Aorta (tissue), 5 donors: ENCODE data around the gene THRB. TPM values are rescaled to one million over a fixed set of nuclear protein-coding genes. Genes with fewer than 3 reads are reported as not detected.

ENCODE experiments used
- ATAC-seq: fragments of 200-7000 bp; cut with Tn5 transposase; one replicate; pipeline ENCODE4 v1.9.1; 2022; ENCODE audit warnings: moderate library complexity; ENCODE audit not compliant: low FRiP score
- DNase-seq, 2 donors: peaks; one replicate each; pipeline ENCODE4 v3.0.0-alpha.2; 2020
- H3K27ac ChIP-seq, 2 donors: one replicate each; pipeline ENCODE4 v1.5.1; 2013; ENCODE audit warnings: low read length in 2 of 2, mild to moderate bottlenecking in 2 of 2, moderate library complexity in 2 of 2, control low read depth in 1 of 2, inconsistent platforms in 1 of 2, low read depth in 1 of 2
- H3K27me3 ChIP-seq, 2 donors: one replicate each; pipeline ENCODE4 v1.6.1; 2013; ENCODE audit warnings: control low read depth in 1 of 2, low read length in 1 of 2, mild to moderate bottlenecking in 1 of 2, moderate library complexity in 1 of 2; ENCODE audit not compliant: insufficient read depth in 2 of 2, control insufficient read depth in 1 of 2
- H3K36me3 ChIP-seq, 2 donors: one replicate each; pipeline ENCODE4 v1.6.1; 2013; ENCODE audit warnings: control low read depth in 1 of 2, low read length in 1 of 2, mild to moderate bottlenecking in 1 of 2; ENCODE audit not compliant: insufficient read depth in 2 of 2, control insufficient read depth in 1 of 2
- H3K4me1 ChIP-seq, 2 donors: one replicate each; pipeline ENCODE4 v1.6.1; 2013; ENCODE audit warnings: low read length in 2 of 2, control low read depth in 1 of 2, mild to moderate bottlenecking in 1 of 2, moderate library complexity in 1 of 2; ENCODE audit not compliant: insufficient read depth in 2 of 2, control insufficient read depth in 1 of 2
- H3K4me3 ChIP-seq, 2 donors: one replicate each; pipeline ENCODE4 v1.5.1; 2013; ENCODE audit warnings: low read length in 2 of 2, control low read depth in 1 of 2, mild to moderate bottlenecking in 1 of 2
- H3K9me3 ChIP-seq: one replicate; pipeline ENCODE4 v1.6.1; 2013; ENCODE audit warnings: mild to moderate bottlenecking, low read length; ENCODE audit not compliant: control insufficient read depth
- WGBS, 2 donors: extraction: QIAGEN DNeasy Blood & Tissue Kit; methylation state at CpG; one replicate each; pipeline ENCODE4 v1.1.7; 2013; 5-methylcytosine and 5-hydroxymethylcytosine counted together
- intact Hi-C, 2 donors: fragments of 100-400 bp; cut with DNase I; formaldehyde crosslinking; loops; one replicate each; pipeline versions ENCODE4 v1.14.2 to v1.15.0; 2022
- polyA plus RNA-seq, 2 donors: library from polyadenylated mRNA; stranded (reverse); fragments of 200-250 nt; gene quantifications; one replicate each; pipeline ENCODE4 v1.2.3, GENCODE V29; 2013
- total RNA-seq, 2 donors: library from RNA; stranded (reverse); fragmentation: NEBNext Ultra II Directional; extraction: Animal tissue kit (Norgen Biotek cat#: 25700); gene quantifications; one replicate each; pipeline ENCODE4 v1.2.1, GENCODE V29; 2021
- donor health status: healthy with polysubstance abuse.
- donor health status: Bipolar disorder and iron deficiency.
- donor health status: DM: no; HTN: no; CAD: no.
- donor health status: DM: no; HTN: no; CAD: no.
- donor health status: DM: yes; HTN: yes; CAD: no.

The THRB gene
- total and polyA plus RNA-seq, 4 donors, result 20.2 to 77.9 (median 42.8) TPM

- H3K27me3 ChIP-seq, result no peaks in the 10 kb centered on the region
- H3K4me1 ChIP-seq, result peaks cover 0 to 4% of the 10 kb centered on the region in 2 donors
- ATAC-seq (no peak), DNase-seq (no peak)
- H3K36me3 ChIP-seq, result no peaks in the 10 kb centered on the region
- no peak overlapping the region for H3K27ac ChIP-seq
- WGBS, 2 donors, result 50 to 58% methylated on average over 2 of the region's 2 CpGs
- H3K4me3 ChIP-seq, result no peak overlapping the region
- H3K9me3 ChIP-seq, result no peaks in the 10 kb centered on the region
- intact Hi-C loops, result no loop called here
Observed at GRCh38 chr3:24526640-24527212, 32.1 kb upstream of the THRB start.

GRCh38 chr3:24525557-24525956, 30.9 kb upstream of the THRB start:
- Histone ChIP-seq H3K36me3 (no peaks in the 10 kb centered on the region), H3K27ac (no peak overlapping the region), H3K9me3 (no peaks in the 10 kb centered on the region), H3K4me3 (no peak overlapping the region), H3K27me3 (no peaks in the 10 kb centered on the region), H3K4me1 (peaks cover 0 to 4% of the 10 kb centered on the region in 2 donors)
- intact Hi-C loops, result no loop called here
- DNase-seq (no peak), ATAC-seq (no peak)
- 93 to 100% methylated on average over 1 of the region's 1 CpG for WGBS, 2 donors

- Histone ChIP-seq H3K4me3 (no peak overlapping the region), H3K27me3 (no peaks in the 10 kb centered on the region), H3K27ac (no peak overlapping the region), H3K4me1 (peaks cover 0 to 4% of the 10 kb centered on the region in 2 donors), H3K36me3 (no peaks in the 10 kb centered on the region), H3K9me3 (no peaks in the 10 kb centered on the region)
- intact Hi-C loops, result no loop called here
- DNase-seq (no peak), ATAC-seq (no peak)
- 99 to 100% methylated on average over 1 of the region's 1 CpG for WGBS, 2 donors
Observed at GRCh38 chr3:24525022-24525421, 30.4 kb upstream of the THRB start.

GRCh38 chr3:24523988-24524727, 29.5 kb upstream of the THRB start:
- DNase-seq, result no peak
- intact Hi-C loops, result no loop called here
- Histone ChIP-seq H3K36me3 (no peaks in the 10 kb centered on the region), H3K27ac (no peak overlapping the region), H3K4me1 (peaks cover 0 to 4% of the 10 kb centered on the region in 2 donors), H3K4me3 (no peak overlapping the region), H3K27me3 (no peaks in the 10 kb centered on the region), H3K9me3 (no peaks in the 10 kb centered on the region)
- no peak for ATAC-seq
- 88 to 89% methylated on average over 3 of the region's 3 CpGs for WGBS, 2 donors

GRCh38 chr3:24523215-24523614, 28.6 kb upstream of the THRB start:
- ATAC-seq, result no peak
- intact Hi-C loops, result no loop called here
- no peak overlapping the region for H3K4me3 ChIP-seq
- H3K27me3 ChIP-seq, result no peaks in the 10 kb centered on the region
- WGBS, 2 donors, result 93 to 96% methylated on average over 2 of the region's 2 CpGs
- H3K27ac ChIP-seq, result no peak overlapping the region
- H3K36me3 ChIP-seq, result no peaks in the 10 kb centered on the region
- H3K4me1 ChIP-seq, result peaks cover 0 to 4% of the 10 kb centered on the region in 2 donors
- no peak for DNase-seq
- no peaks in the 10 kb centered on the region for H3K9me3 ChIP-seq

- ATAC-seq (peak; percentile 44), DNase-seq (no peak)
- no peaks in the 10 kb centered on the region for H3K27me3 ChIP-seq
- peaks cover 0 to 4% of the 10 kb centered on the region in 2 donors for H3K4me1 ChIP-seq
- peak overlapping the region in 1 of 2 donors; percentile 27 for H3K27ac ChIP-seq
- no peaks in the 10 kb centered on the region for H3K36me3 ChIP-seq
- peak overlapping the region; percentile 38 to 82 for H3K4me3 ChIP-seq
- 37 to 42% methylated on average over 16 of the region's 16 CpGs for WGBS, 2 donors
- intact Hi-C loops, result no loop called here
- no peaks in the 10 kb centered on the region for H3K9me3 ChIP-seq
Observed at GRCh38 chr3:24522146-24522579, 27.5 kb upstream of the THRB start.

- peak overlapping the region; percentile 27 to 32 for H3K27ac ChIP-seq
- no peaks in the 10 kb centered on the region for H3K27me3 ChIP-seq
- WGBS, 2 donors, result 0 to 1% methylated on average over 54 to 79 of the region's 79 CpGs
- H3K4me3 ChIP-seq, result peak overlapping the region; percentile 38 to 82
- ATAC-seq, result peak; percentile 88
- peaks cover 0 to 4% of the 10 kb centered on the region in 2 donors for H3K4me1 ChIP-seq
- DNase-seq, result peak; percentile 77 to 86
- H3K36me3 ChIP-seq, result no peaks in the 10 kb centered on the region
- intact Hi-C loops, result no loop called here
- no peaks in the 10 kb centered on the region for H3K9me3 ChIP-seq
Observed at GRCh38 chr3:24521420-24522145, 26.9 kb upstream of the THRB start.

GRCh38 chr3:24520976-24521419, 26.3 kb upstream of the THRB start:
- 6 to 7% methylated on average over 8 of the region's 8 CpGs for WGBS, 2 donors
- Histone ChIP-seq H3K4me3 (peak overlapping the region; percentile 38 to 82), H3K4me1 (peaks cover 0 to 4% of the 10 kb centered on the region in 2 donors), H3K36me3 (no peaks in the 10 kb centered on the region), H3K27me3 (no peaks in the 10 kb centered on the region), H3K27ac (peak overlapping the region in 1 of 2 donors; percentile 20), H3K9me3 (no peaks in the 10 kb centered on the region)
- intact Hi-C loops, result no loop called here
- DNase-seq (no peak), ATAC-seq (no peak)
